Fibroblast of the aortic adventitia (primary cell): ENCODE results near the gene TPM3. TPM values are rescaled to one million over a fixed set of nuclear protein-coding genes. Genes with fewer than 3 reads are reported as not detected.
"Not testable (repeated sequence)": the region's sequence is repeated elsewhere in the genome, so short reads cannot be mapped to it uniquely, and the experiment has no call there.

Experiments used
- DNase-seq: peaks from one replicate; pipeline ENCODE4 v3.0.0-alpha.2; 2010; ENCODE audit warnings: low read depth
- H3K4me3 ChIP-seq: 2 replicates; pipeline ENCODE4 v1.5.1; 2011; ENCODE audit warnings: low read depth, mild to moderate bottlenecking, control low read depth, low read length, moderate library complexity
- CTCF ChIP-seq: IDR thresholded peaks from 2 replicates; pipeline ENCODE4 v1.5.1; 2011; ENCODE audit warnings: mild to moderate bottlenecking, low read length, control low read depth, inconsistent platforms; ENCODE audit not compliant: insufficient read depth
- total RNA-seq: library from RNA; depleted of rRNA; stranded (reverse); fragments of >200 nt; gene quantifications from 2 replicates; pipeline ENCODE4 v1.2.3, GENCODE V29; 2012; ENCODE audit warnings: low replicate concordance

The TPM3 gene
- total RNA-seq, 1 donor, result 649 TPM

GRCh38 chr1:154207262-154207661 is 15.4 kb upstream of the TPM3 start:
- no peak overlapping the region for H3K4me3 ChIP-seq
- DNase-seq, result no peak
- TF ChIP-seq CTCF, result no peak

GRCh38 chr1:154206196-154206595 is 14.3 kb upstream of the TPM3 start, which contains the start of gene CFAP141:
CFAP141 (minus strand) TSS chr1:154206333; CDS start chr1:154206307, 26 bp downstream.
- H3K4me3 ChIP-seq, result no peak within 1 kb of the TSS
- no peak for DNase-seq
- no peak for TF ChIP-seq CTCF

DNA sequence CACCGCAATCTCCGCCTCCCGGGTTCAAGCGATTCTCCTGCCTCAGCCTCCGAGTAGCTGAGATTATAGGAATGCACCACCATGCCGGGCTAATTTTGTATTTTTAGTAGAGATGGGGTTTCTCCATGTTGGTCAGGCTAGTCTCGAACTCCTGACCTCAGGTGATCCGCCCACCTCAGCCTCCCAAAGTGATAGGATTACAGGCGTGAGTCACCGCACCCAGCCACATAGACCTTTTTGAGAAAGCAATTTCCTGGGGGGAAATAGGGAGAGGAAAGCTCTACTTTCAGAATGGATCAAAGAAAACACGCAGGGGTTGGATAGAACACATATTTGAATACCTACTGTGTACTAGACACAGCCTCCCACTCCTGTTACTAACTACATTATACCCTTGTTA is 13.9 kb upstream of the TPM3 start:
- not testable (repeated sequence) for DNase-seq, H3K4me3 ChIP-seq

GRCh38 chr1:154199563-154199879 is 7.6 kb upstream of the TPM3 start:
- TF ChIP-seq CTCF, result peak; percentile 40
- peak; percentile 31 for DNase-seq
- no peak overlapping the region for H3K4me3 ChIP-seq

DNA sequence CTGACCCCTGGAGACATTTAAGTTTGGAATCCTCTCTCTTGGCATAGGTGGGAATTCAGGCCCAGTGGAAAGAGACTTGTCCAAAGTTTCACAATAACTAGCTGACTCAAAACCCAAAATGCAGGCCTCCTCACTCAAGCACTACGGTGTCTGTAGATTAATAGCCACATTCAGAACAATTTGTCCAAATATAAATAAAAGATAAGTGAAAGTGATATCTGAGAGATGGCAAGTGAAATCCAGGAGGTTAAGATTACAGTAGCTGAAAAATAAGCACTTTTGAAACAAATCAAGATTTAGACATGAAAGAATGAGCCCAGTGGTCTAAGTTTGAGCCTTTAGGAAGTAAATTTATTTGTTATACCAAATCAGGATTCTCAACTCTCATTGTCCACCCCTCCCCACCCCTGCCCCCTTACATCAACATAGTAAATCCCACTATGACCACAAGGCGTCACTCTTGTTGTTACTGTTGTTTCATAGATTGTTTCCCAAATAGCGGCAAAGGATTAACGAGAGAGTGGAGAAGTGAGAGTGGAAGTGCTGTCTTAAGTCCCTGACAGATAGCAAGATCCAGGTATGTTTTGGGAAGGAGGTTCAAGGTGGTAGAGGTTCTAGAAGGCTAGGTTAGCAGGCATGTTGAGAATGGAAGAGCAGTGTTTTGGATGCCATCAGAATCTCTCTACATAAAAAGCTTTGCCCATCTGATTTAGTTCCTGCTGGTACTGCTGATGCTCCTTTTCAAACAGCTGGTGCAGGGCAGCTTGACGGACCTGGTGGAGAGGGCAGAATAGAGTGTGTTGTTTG is 7.1 kb upstream of the TPM3 start:
- TF ChIP-seq CTCF, result peak; percentile 60
- peak; percentile 79 for DNase-seq
- H3K4me3 ChIP-seq, result peak overlapping the region; percentile 28

- no peak overlapping the region for H3K4me3 ChIP-seq
- no peak for TF ChIP-seq CTCF
- DNase-seq, result no peak
Measured at GRCh38 chr1:154193821-154194220, 1.9 kb upstream of the TPM3 start.

GRCh38 chr1:154192476-154192875 is 576 bp upstream of the TPM3 start:
- no peak overlapping the region for H3K4me3 ChIP-seq
- no peak for TF ChIP-seq CTCF
- DNase-seq, result no peak
